CD4-positive, alpha-beta T cell treated with Interleukin-1 beta for 1 hour (primary cell): ENCODE data around the gene KLK5.
"Not testable (repeated sequence)": the region's sequence is repeated elsewhere in the genome, so short reads cannot be mapped to it uniquely, and the experiment has no call there.

Source experiments
- DNase-seq, 2 donors: peaks; one replicate each; pipeline ENCODE4 v3.0.0-alpha.2; 2020 to 2022

Gene KLK5

GRCh38 chr19:50952910-50953309 is at the start of gene KLK5:
TSS of gene KLK5 (minus strand) at chr19:50953038. CDS start at chr19:50952657, 381 bp downstream.
- no peak for DNase-seq

GRCh38 chr19:51002089-51002532 is 49.3 kb upstream of the KLK5 start:
- DNase-seq = no peak

GRCh38 chr19:51001515-51001914 is 48.7 kb upstream of the KLK5 start, which contains the start of gene KLK8:
TSS of gene KLK8 (minus strand) at chr19:51001604. CDS start at chr19:51001167, 437 bp downstream.
- DNase-seq = no peak

- no peak for DNase-seq
Measured at GRCh38 chr19:51000981-51001380, 48.1 kb upstream of the KLK5 start.

GRCh38 chr19:51000426-51000825 is 47.6 kb upstream of the KLK5 start:
- DNase-seq = no peak

- no peak for DNase-seq
Measured at GRCh38 chr19:50998686-50999085, 45.8 kb upstream of the KLK5 start.

GRCh38 chr19:50998061-50998460 is 45.2 kb upstream of the KLK5 start:
- no peak for DNase-seq

GRCh38 chr19:50994129-50994528 is 41.3 kb upstream of the KLK5 start:
- no peak for DNase-seq

- DNase-seq = no peak
Measured at GRCh38 chr19:50992666-50993035, 39.8 kb upstream of the KLK5 start.

GRCh38 chr19:50984416-50984815 is 31.6 kb upstream of the KLK5 start:
- not testable (repeated sequence) for DNase-seq

- no peak for DNase-seq
Measured at GRCh38 chr19:50983625-50984292, 30.9 kb upstream of the KLK5 start, which contains the start of gene KLK7. TSS of gene KLK7 (minus strand) at chr19:50983917. CDS start at chr19:50982399, 1,518 bp downstream.

GRCh38 chr19:50982186-50982585 is 29.3 kb upstream of the KLK5 start:
- no peak for DNase-seq

GRCh38 chr19:50981587-50982146 is 28.8 kb upstream of the KLK5 start:
- no peak for DNase-seq

GRCh38 chr19:50980208-50980607 is 27.4 kb upstream of the KLK5 start:
- DNase-seq = no peak

GRCh38 chr19:50979758-50980157 is 26.9 kb upstream of the KLK5 start:
- no peak for DNase-seq

GRCh38 chr19:50978772-50979390 is 26.0 kb upstream of the KLK5 start:
- DNase-seq = no peak

- no peak for DNase-seq
Measured at GRCh38 chr19:50977626-50978025, 24.8 kb upstream of the KLK5 start.

GRCh38 chr19:50975766-50976165 is 22.9 kb upstream of the KLK5 start:
- no peak for DNase-seq

- DNase-seq = no peak
Measured at GRCh38 chr19:50974702-50975556, 22.1 kb upstream of the KLK5 start.

- no peak for DNase-seq
Measured at GRCh38 chr19:50972795-50973376, 20.0 kb upstream of the KLK5 start.

- DNase-seq = not testable (repeated sequence)
Measured at GRCh38 chr19:50969810-50970209, 17.0 kb upstream of the KLK5 start.

GRCh38 chr19:50969413-50969760 is 16.5 kb upstream of the KLK5 start, which contains the start of gene KLK6:
TSS of gene KLK6 (minus strand) at chr19:50969591. CDS start at chr19:50968104, 1,487 bp downstream.
- DNase-seq = no peak
